ENCODE results near the gene TBL3.

Gene TBL3

GRCh38 chr16:2019518-2019920, 47.7 kb downstream of the TBL3 start, which contains the start of gene NPW:
NPW (plus strand) TSS chr16:2019785.
- DNase-seq, result no peak

- DNase-seq, result no peak
These were observed 48.3 kb downstream of the TBL3 start for GRCh38 chr16:2019921-2020831.

- DNase-seq, result peak; percentile 62
These were observed 50.9 kb downstream of the TBL3 start for GRCh38 chr16:2022723-2023091.

- peak; percentile 79 for DNase-seq
These were observed 51.5 kb downstream of the TBL3 start for GRCh38 chr16:2023092-2024031.

GRCh38 chr16:2024032-2024420, 52.2 kb downstream of the TBL3 start:
- no peak for DNase-seq

GRCh38 chr16:2025251-2025650, 53.4 kb downstream of the TBL3 start:
- DNase-seq, result no peak

GRCh38 chr16:2025878-2026460, 54.1 kb downstream of the TBL3 start:
- DNase-seq, result no peak

- no peak for DNase-seq
These were observed 54.7 kb downstream of the TBL3 start, which contains the start of gene NHERF2 for GRCh38 chr16:2026461-2027023. NHERF2 (plus strand) TSS chr16:2026902; CDS start chr16:2027006, 104 bp downstream.

- peak; percentile 42 for DNase-seq
These were observed 55.5 kb downstream of the TBL3 start for GRCh38 chr16:2027024-2028010.

- no peak for DNase-seq
These were observed 56.3 kb downstream of the TBL3 start for GRCh38 chr16:2028146-2028545.

GRCh38 chr16:2028620-2029220, 56.9 kb downstream of the TBL3 start:
- no peak for DNase-seq

- no peak for DNase-seq
These were observed 57.5 kb downstream of the TBL3 start for GRCh38 chr16:2029350-2029749.

GRCh38 chr16:2030036-2030435, 58.2 kb downstream of the TBL3 start:
- no peak for DNase-seq

- DNase-seq, result no peak
These were observed 59.3 kb downstream of the TBL3 start for GRCh38 chr16:2031081-2031577.
